CD4-positive, alpha-beta T cell treated with Interleukin-17A for 1 hour (primary cell): Measurements from ENCODE around the gene RWDD1.

Experiments used
- DNase-seq: peaks from one replicate; pipeline ENCODE4 v3.0.0-alpha.2; 2020

RWDD1 gene, protein sequence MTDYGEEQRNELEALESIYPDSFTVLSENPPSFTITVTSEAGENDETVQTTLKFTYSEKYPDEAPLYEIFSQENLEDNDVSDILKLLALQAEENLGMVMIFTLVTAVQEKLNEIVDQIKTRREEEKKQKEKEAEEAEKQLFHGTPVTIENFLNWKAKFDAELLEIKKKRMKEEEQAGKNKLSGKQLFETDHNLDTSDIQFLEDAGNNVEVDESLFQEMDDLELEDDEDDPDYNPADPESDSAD

GRCh38 chr6:116570856-116571682, at the start of gene RWDD1:
Gene RWDD1 (plus strand): TSS chr6:116571504. CDS start chr6:116571583, 79 bp downstream.
- peak; percentile 99 for DNase-seq

DNA sequence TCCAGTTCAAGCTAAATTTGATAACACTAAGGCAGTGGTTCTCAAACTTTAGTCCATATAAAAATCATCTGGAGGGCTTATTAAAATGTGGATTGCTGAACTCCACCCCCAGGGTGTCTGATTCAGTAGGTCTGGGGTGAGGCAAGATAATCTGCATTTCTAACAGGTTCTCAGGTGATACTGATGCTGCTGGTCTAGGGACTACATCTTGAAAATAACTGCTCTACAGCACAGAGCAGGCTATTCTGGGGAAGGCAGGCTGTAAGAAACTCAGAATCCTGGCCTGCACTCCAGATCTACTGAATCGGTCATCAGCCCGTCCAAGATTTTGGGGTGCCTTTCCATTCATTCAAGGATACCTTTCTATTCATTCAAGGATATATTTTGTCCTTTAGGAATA, 48.4 kb upstream of the RWDD1 start:
- no peak for DNase-seq

DNA sequence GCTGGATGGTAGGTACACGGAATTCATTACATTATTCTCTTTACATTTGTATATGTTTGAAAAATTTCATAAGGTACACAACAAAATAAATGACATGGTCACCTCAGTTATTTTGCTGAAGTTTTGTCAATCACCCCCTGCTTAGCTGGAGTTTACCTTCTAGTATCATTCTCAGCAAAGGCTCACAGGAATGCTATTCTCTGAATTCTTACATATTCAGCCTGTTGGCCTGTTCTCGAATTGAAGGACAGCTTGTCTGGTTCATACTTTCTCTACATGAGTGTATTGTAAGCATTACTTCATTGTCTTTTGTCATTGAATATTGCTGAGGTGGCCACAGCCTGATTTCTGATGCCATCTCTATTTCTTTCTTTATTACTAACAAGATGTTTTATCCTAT, 47.1 kb upstream of the RWDD1 start:
- no peak for DNase-seq

DNA sequence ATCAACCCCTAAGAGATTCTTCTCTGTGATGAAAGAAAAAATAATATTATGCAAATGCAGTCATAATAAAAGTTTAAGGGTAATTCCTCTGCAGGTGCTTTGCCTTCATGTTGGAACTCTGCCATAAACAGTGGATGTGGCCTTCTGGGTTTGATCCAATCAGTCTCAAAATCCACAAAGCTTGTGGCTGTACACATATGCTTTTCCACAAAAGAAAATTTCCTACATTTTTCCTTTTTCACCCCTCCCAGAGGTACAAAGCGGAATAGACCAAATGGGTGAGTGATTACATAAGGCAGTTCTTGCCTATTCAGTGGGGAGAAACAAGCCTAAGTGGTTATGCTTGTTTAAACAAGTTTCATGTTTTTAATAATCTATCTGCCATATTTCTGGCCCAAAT, 43.2 kb upstream of the RWDD1 start:
- no peak for DNase-seq

DNA sequence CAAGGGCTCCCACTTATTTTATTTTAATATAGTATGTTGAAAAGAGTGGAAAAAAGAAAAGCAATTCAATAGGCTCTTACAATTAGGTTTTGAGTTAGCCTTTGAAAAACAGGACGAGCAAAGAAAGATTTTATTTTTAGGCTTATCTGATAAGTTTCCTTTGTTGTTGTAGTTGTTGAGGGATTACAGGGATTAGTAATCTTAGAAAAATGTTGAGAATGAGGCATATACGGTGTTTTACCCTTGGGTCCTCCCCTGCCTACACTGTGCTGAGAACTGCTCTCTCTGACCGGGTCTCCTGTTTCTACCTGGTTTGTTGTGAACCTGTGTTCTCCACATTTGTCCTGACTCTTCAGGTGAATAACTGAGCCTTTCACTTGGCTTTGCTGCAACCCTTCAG, 42.5 kb upstream of the RWDD1 start:
- DNase-seq: no peak

DNA sequence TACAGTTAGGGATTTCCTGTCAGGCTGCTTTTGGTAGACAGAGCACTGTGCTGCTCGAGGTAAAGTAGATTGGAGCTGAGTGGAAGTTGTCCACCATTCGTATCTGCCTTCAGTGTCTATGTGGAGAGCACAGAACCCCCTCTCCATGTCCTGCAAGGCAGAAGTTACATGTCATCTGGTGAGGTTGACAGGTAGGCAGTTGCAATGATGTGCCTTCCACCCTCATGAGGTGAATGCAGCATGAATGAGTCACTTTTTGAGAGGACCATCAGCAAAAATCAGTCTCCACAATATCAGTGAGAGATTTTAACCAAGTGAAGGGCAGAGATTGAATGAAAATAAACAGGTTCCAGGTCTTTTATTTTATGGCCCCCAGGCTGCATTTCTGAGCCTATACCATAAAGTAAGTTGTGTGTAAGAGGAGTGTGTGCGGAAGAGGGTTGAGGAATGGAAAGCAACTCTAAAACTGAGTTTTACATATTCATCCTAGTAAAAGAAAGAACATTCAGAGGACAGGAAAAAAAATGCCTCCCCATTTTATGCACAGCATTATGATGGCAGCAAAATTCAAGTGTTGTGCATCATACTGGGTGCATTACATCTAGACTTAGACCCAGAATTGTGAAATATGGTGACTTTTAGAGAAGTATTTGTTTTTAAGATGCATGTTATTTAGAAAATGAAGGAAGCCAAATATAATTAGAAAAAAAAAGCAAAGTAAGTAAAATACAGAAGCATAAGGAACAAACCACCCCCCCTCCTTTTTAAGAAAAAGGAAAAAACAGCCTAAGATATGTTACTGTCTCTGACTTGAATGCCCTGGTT, 41.6 kb upstream of the RWDD1 start:
- no peak for DNase-seq

GRCh38 chr6:116530436-116530835, 40.9 kb upstream of the RWDD1 start:
- no peak for DNase-seq

DNA sequence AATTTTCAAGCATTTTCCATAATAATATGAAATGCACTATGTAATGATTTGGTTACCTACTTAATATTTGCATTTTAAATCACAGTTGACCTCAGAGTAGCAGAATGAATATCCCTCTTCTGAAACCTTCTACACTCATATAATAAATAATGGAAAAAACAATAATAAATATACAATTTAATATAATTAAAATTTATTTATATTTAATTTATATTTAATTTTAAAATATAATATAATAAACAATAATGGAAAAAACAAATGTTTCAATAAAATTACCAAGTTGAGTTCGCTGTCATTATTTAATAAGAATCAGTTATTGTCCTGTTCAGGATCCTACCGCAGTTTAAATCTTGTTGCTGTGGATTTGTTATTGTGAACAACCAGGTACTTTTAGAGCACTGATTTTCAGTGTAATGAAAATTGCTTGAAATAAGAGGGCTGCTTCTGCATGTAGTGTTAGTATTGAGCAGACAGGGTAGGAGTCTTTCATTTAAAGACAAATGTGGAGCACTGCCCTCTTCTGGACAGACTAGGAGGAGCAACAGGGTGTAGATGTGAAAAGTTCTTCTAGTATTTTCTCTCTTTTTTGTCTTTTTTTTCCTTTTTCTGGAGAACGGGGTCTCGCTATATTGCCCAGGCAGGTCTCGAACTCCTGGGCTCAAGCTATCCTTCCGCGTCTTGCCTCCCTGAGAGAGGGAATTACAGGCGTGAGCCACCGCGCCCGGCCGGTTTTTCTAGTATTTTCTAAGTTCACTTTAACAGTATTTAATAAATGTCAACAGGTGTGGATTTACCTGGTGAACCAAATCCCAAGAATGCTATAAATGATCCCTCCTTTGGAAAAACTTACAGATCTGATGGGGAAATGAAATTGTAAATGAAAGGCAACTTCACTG, 39.4 kb upstream of the RWDD1 start:
- DNase-seq: peak; percentile 74

DNA sequence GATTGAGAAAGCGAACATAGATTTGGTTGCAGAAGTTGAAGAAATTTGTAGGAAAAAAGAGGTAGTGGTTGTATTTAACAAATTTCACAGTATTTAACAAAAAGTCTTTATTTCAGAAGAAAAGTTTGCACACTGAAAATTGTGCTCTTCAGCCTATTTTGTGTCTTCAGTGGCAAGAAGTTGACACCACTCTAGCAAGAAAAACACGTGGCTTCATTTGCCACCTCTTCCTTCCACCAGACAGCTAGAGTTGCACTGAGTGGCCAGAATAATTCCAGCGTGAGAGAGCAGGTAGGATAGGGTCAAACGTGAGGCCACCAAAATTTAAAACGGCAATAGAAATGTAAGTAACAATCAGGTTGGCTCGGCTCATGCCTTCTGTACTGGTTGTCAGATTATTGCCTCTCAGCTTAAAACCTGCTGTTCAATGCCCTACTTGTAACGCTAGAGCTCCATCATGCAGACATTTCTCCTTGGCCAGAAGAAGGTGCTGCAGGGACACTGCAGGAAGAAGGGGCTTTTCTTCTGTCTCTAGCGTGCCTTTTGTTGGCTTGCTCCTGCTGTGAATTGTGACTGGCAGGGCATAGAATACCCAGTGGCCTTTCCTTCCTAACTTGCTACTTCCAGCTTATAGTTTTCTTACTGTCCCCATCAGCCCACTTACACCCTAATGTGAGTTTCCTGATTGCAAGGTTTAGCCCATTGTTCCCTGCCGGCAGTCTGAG, 37.9 kb upstream of the RWDD1 start:
- DNase-seq: no peak

DNA sequence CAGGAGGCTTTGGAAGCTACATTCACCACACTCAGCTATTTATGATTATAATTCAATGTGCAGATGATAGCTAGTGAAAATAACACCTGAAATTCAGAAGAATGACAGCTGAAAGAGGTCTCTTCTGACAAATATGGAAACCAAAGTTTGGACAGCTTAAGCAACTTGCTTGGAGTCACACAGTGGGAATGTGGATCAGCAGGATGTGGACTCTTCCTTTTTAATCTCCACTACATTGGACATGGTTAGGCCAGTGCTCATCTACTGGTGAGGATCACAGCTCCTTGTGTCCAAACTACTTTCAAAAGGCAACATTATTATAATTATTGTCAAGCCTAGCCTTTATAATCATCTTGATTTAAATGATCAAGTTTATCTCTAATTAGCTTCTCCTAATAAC, 36.2 kb upstream of the RWDD1 start:
- no peak for DNase-seq

DNA sequence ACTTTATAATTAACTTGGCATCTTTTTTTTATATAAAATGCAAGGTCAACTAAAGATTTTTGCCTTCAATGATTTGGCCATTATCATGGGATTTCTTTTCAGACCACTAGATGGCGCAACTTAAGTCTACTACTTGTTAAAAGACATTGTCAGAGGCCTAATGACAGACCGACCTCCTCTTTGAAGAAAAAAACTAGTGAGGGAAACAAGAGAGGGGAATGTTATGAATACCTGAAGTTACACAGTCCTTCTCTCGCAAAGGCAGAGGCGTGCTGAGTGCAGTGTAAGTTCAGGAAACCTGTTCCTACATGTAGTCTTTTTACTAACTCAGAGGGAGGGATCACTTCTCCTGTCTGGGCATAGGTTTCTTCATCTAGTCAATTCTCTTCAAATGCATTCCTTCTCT, 35.1 kb upstream of the RWDD1 start:
- DNase-seq: peak; percentile 71

DNA sequence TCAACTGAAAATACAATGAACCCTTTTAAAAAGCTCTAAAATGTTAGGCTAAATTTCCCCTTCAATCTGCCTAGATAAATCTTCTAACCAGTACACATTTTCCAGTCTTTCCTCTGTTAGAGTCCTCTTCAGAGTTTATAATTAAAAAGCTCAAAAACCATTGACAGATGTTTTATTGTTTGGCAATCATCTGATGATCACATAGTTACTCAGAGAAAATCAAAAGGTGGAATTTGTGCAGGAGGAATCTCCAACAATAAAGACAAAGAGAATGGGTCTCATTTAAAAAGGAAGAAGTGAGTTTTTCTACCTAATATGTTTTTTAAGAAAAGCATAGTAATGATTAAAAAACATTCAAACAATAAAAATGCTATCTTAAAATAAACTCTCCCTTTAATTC, 28.9 kb upstream of the RWDD1 start:
- no peak for DNase-seq

GRCh38 chr6:116543149-116543548, 28.2 kb upstream of the RWDD1 start:
- DNase-seq: no peak

DNA sequence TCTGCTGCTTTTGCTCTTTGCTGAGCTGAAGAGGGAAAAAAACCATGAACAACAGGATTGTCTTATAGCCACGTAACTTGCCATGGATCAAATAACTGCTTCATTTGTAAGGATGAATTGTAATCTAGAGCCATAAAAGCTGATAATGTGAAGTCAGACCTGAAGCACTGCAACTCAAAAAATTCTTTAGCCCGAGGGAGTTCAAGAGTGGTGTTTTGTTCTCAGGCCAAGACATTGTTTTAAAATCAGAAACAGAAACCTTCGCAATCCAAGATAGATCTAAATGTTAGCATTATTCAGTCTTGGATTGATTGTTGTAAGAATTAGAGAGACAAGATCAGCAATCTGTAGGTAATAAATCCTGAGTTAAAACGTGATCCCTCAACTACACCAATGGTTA, 25.7 kb upstream of the RWDD1 start, which contains the start of gene TRAPPC3L:
Gene TRAPPC3L, minus strand, starts transcription at position 34 of the 400 bp plus-strand sequence. CDS start 170 bp downstream, outside the sequence.
- DNase-seq: no peak

- DNase-seq: no peak
These were observed 23.9 kb upstream of the RWDD1 start for GRCh38 chr6:116547358-116547757.

DNA sequence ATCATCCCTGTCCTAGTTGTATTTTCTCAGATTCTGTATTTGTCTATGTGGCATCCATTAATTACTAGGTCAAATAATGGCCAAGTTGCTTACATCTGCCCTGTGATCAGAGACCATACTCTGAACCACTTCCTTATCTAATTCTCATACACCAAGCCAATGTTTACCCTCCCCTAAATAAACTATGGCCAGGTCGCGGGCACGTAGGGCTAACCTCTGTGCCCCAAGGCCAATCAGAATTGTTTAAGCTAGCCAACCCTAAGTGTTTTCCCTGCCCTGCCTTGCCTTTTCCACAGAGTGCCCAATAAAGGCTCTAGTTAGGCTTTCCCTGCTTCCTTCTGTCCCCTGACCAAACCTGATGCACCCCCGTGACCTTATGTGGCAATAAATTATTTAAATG, 20.5 kb upstream of the RWDD1 start:
- DNase-seq: no peak

- no peak for DNase-seq
These were observed 17.9 kb upstream of the RWDD1 start, which contains the start of gene CALHM4 for GRCh38 chr6:116553451-116553850. Gene CALHM4 (plus strand): TSS chr6:116553751. CDS start chr6:116553794, 43 bp downstream.

- no peak for DNase-seq
These were observed 15.2 kb upstream of the RWDD1 start for GRCh38 chr6:116556065-116556464.

- DNase-seq: no peak
These were observed 14.4 kb upstream of the RWDD1 start for GRCh38 chr6:116556814-116557415.

- no peak for DNase-seq
These were observed 13.4 kb upstream of the RWDD1 start for GRCh38 chr6:116557893-116558292.

GRCh38 chr6:116560130-116560529, 11.2 kb upstream of the RWDD1 start:
- no peak for DNase-seq
